ENCODE data around the gene TSPAN2. TPM values are rescaled to one million over a fixed set of nuclear protein-coding genes. Genes with fewer than 3 reads are reported as not detected.
"Not testable (repeated sequence)": the region's sequence is repeated elsewhere in the genome, so short reads cannot be mapped to it uniquely, and the experiment has no call there.

Gene TSPAN2
- total and polyA plus RNA-seq, 12 donors = 4.0 to 17.7 (median 6.7) TPM

DNA sequence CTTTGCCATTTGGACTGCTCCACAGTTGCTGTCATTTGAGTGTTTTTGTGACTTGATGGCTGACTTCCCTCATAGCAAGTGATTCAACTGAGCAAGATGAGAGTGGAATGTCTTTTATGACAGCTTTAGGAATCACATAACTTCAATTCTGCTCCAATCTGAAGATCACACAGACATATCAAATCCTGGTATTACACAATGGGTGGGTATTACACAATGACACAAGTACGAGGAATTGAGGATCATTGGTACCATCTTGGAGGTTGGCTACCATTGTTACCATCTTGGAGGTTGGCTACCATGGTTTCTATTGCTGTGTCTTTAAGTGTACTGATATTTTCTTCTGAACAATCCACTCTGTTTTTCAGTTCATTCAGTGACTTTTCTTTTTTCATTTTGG lies 68.2 kb downstream of the TSPAN2 start:
- Histone ChIP-seq H3K4me1 (no peaks in the 10 kb centered on the region), H3K36me3 (no peaks in the 10 kb centered on the region), H3K27me3 (peaks cover 0 to 6% (median 0%) of the 10 kb centered on the region in 7 donors), H3K9me3 (no peaks in the 10 kb centered on the region), H3K4me3 (no peak overlapping the region), H3K27ac (no peak overlapping the region)
- no peak for DNase-seq
- TF ChIP-seq, protein P1, sequence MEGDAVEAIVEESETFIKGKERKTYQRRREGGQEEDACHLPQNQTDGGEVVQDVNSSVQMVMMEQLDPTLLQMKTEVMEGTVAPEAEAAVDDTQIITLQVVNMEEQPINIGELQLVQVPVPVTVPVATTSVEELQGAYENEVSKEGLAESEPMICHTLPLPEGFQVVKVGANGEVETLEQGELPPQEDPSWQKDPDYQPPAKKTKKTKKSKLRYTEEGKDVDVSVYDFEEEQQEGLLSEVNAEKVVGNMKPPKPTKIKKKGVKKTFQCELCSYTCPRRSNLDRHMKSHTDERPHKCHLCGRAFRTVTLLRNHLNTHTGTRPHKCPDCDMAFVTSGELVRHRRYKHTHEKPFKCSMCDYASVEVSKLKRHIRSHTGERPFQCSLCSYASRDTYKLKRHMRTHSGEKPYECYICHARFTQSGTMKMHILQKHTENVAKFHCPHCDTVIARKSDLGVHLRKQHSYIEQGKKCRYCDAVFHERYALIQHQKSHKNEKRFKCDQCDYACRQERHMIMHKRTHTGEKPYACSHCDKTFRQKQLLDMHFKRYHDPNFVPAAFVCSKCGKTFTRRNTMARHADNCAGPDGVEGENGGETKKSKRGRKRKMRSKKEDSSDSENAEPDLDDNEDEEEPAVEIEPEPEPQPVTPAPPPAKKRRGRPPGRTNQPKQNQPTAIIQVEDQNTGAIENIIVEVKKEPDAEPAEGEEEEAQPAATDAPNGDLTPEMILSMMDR (IDR thresholded peaks at IDR 0.05) = no peak
- no peak for ATAC-seq
- WGBS, 2 donors = 54 to 69% methylated on average over 1 of the region's 1 CpG
- intact Hi-C loops (cut with DNase I) = no loop called here

DNA sequence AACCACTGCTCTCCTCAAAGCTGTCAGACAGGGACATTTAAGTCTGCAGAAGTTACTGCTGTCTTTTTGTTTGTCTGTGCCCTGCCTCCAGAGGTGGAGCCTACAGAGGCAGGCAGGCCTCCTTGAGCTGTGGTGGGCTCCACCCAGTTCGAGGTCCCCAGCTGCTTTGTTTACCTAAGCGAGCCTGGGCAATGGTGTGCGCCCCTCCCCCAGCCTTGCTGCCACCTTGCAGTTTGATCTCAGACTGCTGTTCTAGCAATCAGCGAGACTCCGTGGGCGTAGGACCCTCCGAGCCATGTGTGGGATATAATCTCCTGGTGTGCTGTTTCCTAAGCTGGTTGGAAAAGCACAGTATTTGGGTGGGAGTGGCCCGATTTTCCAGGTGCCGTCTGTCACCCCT lies 69.8 kb downstream of the TSPAN2 start:
- intact Hi-C loops (cut with DNase I); H3K4me3 ChIP-seq; H3K4me1 ChIP-seq; H3K27me3 ChIP-seq; H3K9me3 ChIP-seq; H3K27ac ChIP-seq; H3K36me3 ChIP-seq; ATAC-seq; DNase-seq: not testable (repeated sequence)
- WGBS, 2 donors = 87 to 89% methylated on average over 9 of the region's 9 CpGs

DNA sequence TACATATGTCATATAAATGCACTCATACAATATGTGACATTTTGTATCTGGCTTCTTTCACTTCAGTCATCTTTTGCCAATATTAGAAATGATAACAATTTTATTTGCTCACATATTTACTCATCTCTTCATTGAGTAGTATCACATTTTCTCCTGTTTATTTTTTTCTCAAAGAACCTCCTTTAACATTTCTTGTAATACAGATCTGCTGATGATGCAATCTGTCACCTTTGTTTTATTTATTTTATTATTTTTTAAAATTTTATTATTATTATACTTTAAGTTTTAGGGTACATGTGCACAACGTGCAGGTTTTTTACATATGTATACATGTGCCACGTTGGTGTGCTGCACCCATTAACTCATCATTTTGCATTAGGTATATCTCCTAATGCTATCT lies 75.5 kb downstream of the TSPAN2 start:
- Histone ChIP-seq H3K4me3 (no peak overlapping the region), H3K4me1 (no peaks in the 10 kb centered on the region), H3K27ac (no peak overlapping the region), H3K9me3 (no peaks in the 10 kb centered on the region), H3K27me3 (no peaks in the 10 kb centered on the region), H3K36me3 (no peaks in the 10 kb centered on the region)
- DNase-seq (no peak), ATAC-seq (no peak)
- TF ChIP-seq, protein P1 (IDR thresholded peaks at IDR 0.05) = no peak
- WGBS, 2 donors = 78 to 93% methylated on average over 2 of the region's 2 CpGs
- intact Hi-C loops (cut with DNase I) = no loop called here

DNA sequence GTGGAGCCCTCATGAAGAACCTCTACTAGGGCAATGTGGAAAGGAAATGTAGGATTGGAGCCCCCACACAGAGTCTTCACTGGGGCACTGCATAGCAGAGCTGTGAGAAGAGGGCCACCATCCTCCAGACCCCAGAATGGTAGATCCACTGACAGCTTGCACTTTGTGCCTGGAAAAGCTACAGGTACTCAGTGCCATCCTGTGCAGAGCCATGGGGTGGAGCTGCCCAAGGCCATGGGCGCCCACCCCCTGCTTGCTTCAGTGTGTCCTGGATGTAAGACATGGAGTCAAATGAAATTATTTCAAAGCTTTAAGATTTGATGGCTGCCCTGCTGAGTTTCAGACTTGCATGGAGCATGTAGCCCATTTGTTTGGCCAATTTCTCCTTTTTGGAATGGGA lies 76.9 kb downstream of the TSPAN2 start:
- H3K4me3 ChIP-seq = no peak overlapping the region
- H3K36me3 ChIP-seq = no peaks in the 10 kb centered on the region
- ATAC-seq (no peak), DNase-seq (no peak)
- WGBS, 2 donors = 59 to 62% methylated on average over 1 of the region's 1 CpG
- intact Hi-C loops (cut with DNase I) = no loop called here
- H3K9me3 ChIP-seq = no peaks in the 10 kb centered on the region
- H3K27me3 ChIP-seq = no peaks in the 10 kb centered on the region
- TF ChIP-seq, protein P1 (IDR thresholded peaks at IDR 0.05) = no peak
- no peaks in the 10 kb centered on the region for H3K4me1 ChIP-seq
- H3K27ac ChIP-seq = no peak overlapping the region

DNA sequence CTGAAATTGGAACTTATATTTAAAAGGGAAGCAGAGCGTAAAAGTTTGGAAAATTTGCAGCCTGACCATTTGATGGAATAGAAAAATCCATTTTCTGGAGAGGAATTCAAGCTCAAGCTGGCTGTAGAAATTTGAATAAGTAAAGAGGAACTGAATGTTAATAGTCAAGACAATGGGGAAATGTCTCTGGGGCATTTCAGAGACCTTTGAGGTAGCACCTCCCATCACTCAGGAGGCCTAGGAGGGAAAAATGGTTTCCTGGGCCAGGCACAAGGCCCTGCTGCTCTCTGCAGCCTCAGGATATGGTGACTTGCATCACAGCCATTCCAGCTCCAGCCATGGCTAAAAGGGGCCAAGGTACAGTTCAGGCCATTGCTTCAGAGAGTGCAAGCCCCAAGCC lies 77.3 kb downstream of the TSPAN2 start:
- WGBS, 2 donors = 90 to 93% methylated on average over 1 of the region's 1 CpG
- TF ChIP-seq, protein P1 (IDR thresholded peaks at IDR 0.05) = no peak
- no peak for DNase-seq
- intact Hi-C loops (cut with DNase I) = no loop called here
- no peak overlapping the region for H3K27ac ChIP-seq
- H3K36me3 ChIP-seq = no peaks in the 10 kb centered on the region
- H3K4me3 ChIP-seq = no peak overlapping the region
- H3K4me1 ChIP-seq = no peaks in the 10 kb centered on the region
- no peak for ATAC-seq
- H3K27me3 ChIP-seq = no peaks in the 10 kb centered on the region
- H3K9me3 ChIP-seq = no peaks in the 10 kb centered on the region
